Gastroesophageal sphincter (tissue), 3 donors: ENCODE results near the gene KTN1.

ENCODE experiments used
- POLR2A ChIP-seq, 2 donors: fragments of 450-650 bp; IDR thresholded peaks; one replicate each; pipeline ENCODE4 v1.6.1; 2017; ENCODE audit warnings: antibody characterized with exemption in 2 of 2, mild to moderate bottlenecking in 2 of 2, moderate library complexity in 1 of 2
- POLR2AphosphoS5 ChIP-seq: sonication (generic); formaldehyde crosslinking; IDR thresholded peaks from one replicate; pipeline ENCODE4 v1.6.1; 2017; ENCODE audit warnings: antibody characterized with exemption
- TF ChIP-seq, protein P1 (sequence below), 4 experiments: fragments of 200-600 bp in 2 of 4; fragments of 450-650 bp in 2 of 4; sonication (generic) in 1 of 4; IDR thresholded peaks; one replicate each; pipeline ENCODE4 v1.5.1; 2017 to 2019; ENCODE audit warnings: antibody characterized with exemption in 4 of 4, mild to moderate bottlenecking in 2 of 4, moderate library complexity in 2 of 4

DNA sequence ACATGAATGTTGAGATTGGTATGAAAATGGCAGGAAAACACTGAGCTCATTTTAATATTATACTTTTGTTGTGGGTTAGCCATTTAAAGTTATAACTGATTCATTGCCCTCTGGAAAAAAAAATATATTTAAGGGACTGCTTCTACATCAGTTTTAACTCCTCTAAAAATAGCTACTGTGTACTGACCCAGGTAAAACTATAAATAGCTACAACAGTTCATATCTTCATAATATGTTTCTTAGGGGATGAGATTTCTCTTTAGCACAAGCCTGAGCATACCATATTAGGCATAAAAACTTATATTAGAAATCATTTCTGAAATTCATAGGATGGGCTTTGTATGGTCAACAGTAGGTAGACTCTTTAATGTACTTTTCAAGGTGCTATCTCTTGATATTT, 81.0 kb downstream of the KTN1 start:
- TF ChIP-seq, protein P1, sequence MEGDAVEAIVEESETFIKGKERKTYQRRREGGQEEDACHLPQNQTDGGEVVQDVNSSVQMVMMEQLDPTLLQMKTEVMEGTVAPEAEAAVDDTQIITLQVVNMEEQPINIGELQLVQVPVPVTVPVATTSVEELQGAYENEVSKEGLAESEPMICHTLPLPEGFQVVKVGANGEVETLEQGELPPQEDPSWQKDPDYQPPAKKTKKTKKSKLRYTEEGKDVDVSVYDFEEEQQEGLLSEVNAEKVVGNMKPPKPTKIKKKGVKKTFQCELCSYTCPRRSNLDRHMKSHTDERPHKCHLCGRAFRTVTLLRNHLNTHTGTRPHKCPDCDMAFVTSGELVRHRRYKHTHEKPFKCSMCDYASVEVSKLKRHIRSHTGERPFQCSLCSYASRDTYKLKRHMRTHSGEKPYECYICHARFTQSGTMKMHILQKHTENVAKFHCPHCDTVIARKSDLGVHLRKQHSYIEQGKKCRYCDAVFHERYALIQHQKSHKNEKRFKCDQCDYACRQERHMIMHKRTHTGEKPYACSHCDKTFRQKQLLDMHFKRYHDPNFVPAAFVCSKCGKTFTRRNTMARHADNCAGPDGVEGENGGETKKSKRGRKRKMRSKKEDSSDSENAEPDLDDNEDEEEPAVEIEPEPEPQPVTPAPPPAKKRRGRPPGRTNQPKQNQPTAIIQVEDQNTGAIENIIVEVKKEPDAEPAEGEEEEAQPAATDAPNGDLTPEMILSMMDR (IDR thresholded peaks at IDR 0.05): no peak
- TF ChIP-seq POLR2A (IDR thresholded peaks at IDR 0.05): no peak
- no peak for TF ChIP-seq POLR2AphosphoS5
